Stimulated activated CD4-positive, alpha-beta T cell treated with anti-CD3 and anti-CD28 coated beads, Interleukin-1b, Interleukin-23, amount 100 ng/mL, for 1 hour (primary cell): Measurements from ENCODE around the gene GAREM1.

Experiments
- DNase-seq, 2 donors: peaks; one replicate each; pipeline ENCODE4 v3.0.0-alpha.2; 2020; ENCODE audit warnings: low read depth in 2 of 2

The GAREM1 gene

GRCh38 chr18:32459361-32460101 lies 11.2 kb downstream of the GAREM1 start:
- DNase-seq = no peak

- no peak for DNase-seq
These were observed 15.3 kb downstream of the GAREM1 start for GRCh38 chr18:32455361-32455760.

- DNase-seq = no peak
These were observed 16.1 kb downstream of the GAREM1 start for GRCh38 chr18:32454593-32454992.

GRCh38 chr18:32450874-32451273 lies 19.8 kb downstream of the GAREM1 start:
- no peak for DNase-seq

- no peak for DNase-seq
These were observed 20.5 kb downstream of the GAREM1 start for GRCh38 chr18:32450026-32450691.

- no peak for DNase-seq
These were observed 23.9 kb downstream of the GAREM1 start for GRCh38 chr18:32446780-32447179.

- DNase-seq = no peak
These were observed 24.8 kb downstream of the GAREM1 start for GRCh38 chr18:32445846-32446245.

GRCh38 chr18:32443706-32444215 lies 26.9 kb downstream of the GAREM1 start:
- no peak for DNase-seq

- no peak for DNase-seq
These were observed 27.5 kb downstream of the GAREM1 start for GRCh38 chr18:32443033-32443705.

- no peak for DNase-seq
These were observed 28.1 kb downstream of the GAREM1 start for GRCh38 chr18:32442575-32442974.

GRCh38 chr18:32441533-32441932 lies 29.1 kb downstream of the GAREM1 start:
- no peak for DNase-seq

GRCh38 chr18:32440518-32440917 lies 30.2 kb downstream of the GAREM1 start:
- no peak for DNase-seq

- no peak for DNase-seq
These were observed 30.9 kb downstream of the GAREM1 start for GRCh38 chr18:32439802-32440201.

- DNase-seq = no peak
These were observed 31.4 kb downstream of the GAREM1 start for GRCh38 chr18:32439241-32439640.

- DNase-seq = no peak
These were observed 32.5 kb downstream of the GAREM1 start for GRCh38 chr18:32438173-32438572.

GRCh38 chr18:32437100-32437834 lies 33.4 kb downstream of the GAREM1 start:
- no peak for DNase-seq

GRCh38 chr18:32435631-32436500 lies 34.8 kb downstream of the GAREM1 start:
- no peak for DNase-seq

- DNase-seq = no peak
These were observed 38.9 kb downstream of the GAREM1 start for GRCh38 chr18:32431753-32432152.

GRCh38 chr18:32429402-32429801 lies 41.3 kb downstream of the GAREM1 start:
- DNase-seq = no peak

GRCh38 chr18:32427084-32427900 lies 43.4 kb downstream of the GAREM1 start:
- no peak for DNase-seq
